Body of pancreas (tissue), 4 donors: Measurements from ENCODE around the gene POLR3A. TPM values are rescaled to one million over a fixed set of nuclear protein-coding genes. Genes with fewer than 3 reads are reported as not detected.

ENCODE experiments used
- ATAC-seq: fragments of 150-250 bp; one replicate; pipeline ENCODE4 v1.9.1; 2016
- DNase-seq, 4 donors: peaks; one replicate each; pipeline ENCODE4 v3.0.0-alpha.2; 2019
- H3K27ac ChIP-seq, 4 donors: fragments of 200-600 bp; sonication (generic); 1 replicate in 3 of 4; 2 replicates in 1 of 4; pipeline versions ENCODE4 v1.5.1 to v1.6.1; 2016 to 2019; ENCODE audit warnings: mild to moderate bottlenecking in 1 of 4, mixed read lengths in 1 of 4, moderate library complexity in 1 of 4
- H3K27me3 ChIP-seq, 2 donors: fragments of 200-600 bp; sonication (generic); one replicate each; pipeline ENCODE4 v1.6.0; 2016; ENCODE audit warnings: mild to moderate bottlenecking in 1 of 2
- H3K36me3 ChIP-seq, 2 donors: fragments of 200-600 bp; sonication (generic); replicated peaks in 1 of 2; 2 replicates each; pipeline ENCODE4 v1.5.1; 2016; ENCODE audit warnings: low read depth in 2 of 2; ENCODE audit not compliant: insufficient read depth in 1 of 2
- H3K4me1 ChIP-seq: fragments of 200-600 bp; sonication (generic); one replicate; pipeline ENCODE4 v1.6.0; 2016
- H3K4me3 ChIP-seq, 2 donors: fragments of 200-600 bp; sonication (generic); 1 replicate in 1 of 2; 2 replicates in 1 of 2; pipeline ENCODE4 v1.5.1; 2016 to 2019
- H3K9me3 ChIP-seq, 3 donors: fragments of 200-600 bp; sonication (generic); 1 replicate in 2 of 3; 2 replicates in 1 of 3; pipeline ENCODE4 v1.5.1; 2016
- CTCF ChIP-seq, 7 experiments: fragments of 450-650 bp in 4 of 7; fragments of 200-600 bp in 3 of 7; sonication (generic) in 3 of 7; IDR thresholded peaks; one replicate each; pipeline ENCODE4 v1.5.1; 2016 to 2019; ENCODE audit warnings: antibody characterized with exemption in 7 of 7
- POLR2A ChIP-seq, 3 donors: fragments of 450-650 bp; IDR thresholded peaks; one replicate each; pipeline ENCODE4 v1.6.1; 2016; ENCODE audit warnings: antibody characterized with exemption in 3 of 3, mild to moderate bottlenecking in 2 of 3
- WGBS, 2 donors: methylation state at CpG; one replicate each; pipeline ENCODE4 v1.1.5; 2017; 5-methylcytosine and 5-hydroxymethylcytosine counted together
- intact Hi-C: fragments of 100-400 bp; cut with DNase I; formaldehyde crosslinking; loops from one replicate; pipeline ENCODE4 v1.15.1; 2023
- total RNA-seq, 2 donors: library from RNA; depleted of rRNA; stranded (reverse); fragments of >200 nt; gene quantifications; one replicate each; pipeline ENCODE4 v1.1.0, GENCODE V29; 2016

The POLR3A gene
- total RNA-seq, 2 donors from 2014 or later, result 7.9 to 10.4 TPM

GRCh38 chr10:77959887-77960455 lies 69.3 kb downstream of the POLR3A start:
- ATAC-seq (no peak), DNase-seq (no peak)
- Histone ChIP-seq H3K4me1 (no peaks in the 10 kb centered on the region), H3K27ac (no peak overlapping the region), H3K27me3 (no peaks in the 10 kb centered on the region), H3K9me3 (no peaks in the 10 kb centered on the region), H3K4me3 (no peak overlapping the region), H3K36me3 (no peaks in the 10 kb centered on the region)
- TF ChIP-seq CTCF (IDR thresholded peaks at IDR 0.05), result no peak
- no peak for TF ChIP-seq POLR2A (IDR thresholded peaks at IDR 0.05)
- 82 to 89% methylated on average over 8 of the region's 8 CpGs for WGBS, 2 donors
- intact Hi-C loops, result no loop called here

- Histone ChIP-seq H3K27me3 (no peaks in the 10 kb centered on the region), H3K4me3 (no peak overlapping the region), H3K9me3 (no peaks in the 10 kb centered on the region), H3K36me3 (no peaks in the 10 kb centered on the region), H3K27ac (no peak overlapping the region), H3K4me1 (no peaks in the 10 kb centered on the region)
- intact Hi-C loops, result no loop called here
- ATAC-seq, result no peak
- WGBS, 2 donors, result 52 to 74% methylated on average over 4 of the region's 4 CpGs
- DNase-seq, result no peak
- TF ChIP-seq CTCF (IDR thresholded peaks at IDR 0.05) (no peak), POLR2A (IDR thresholded peaks at IDR 0.05) (no peak)
Observed at GRCh38 chr10:77959384-77959783, 69.9 kb downstream of the POLR3A start.

GRCh38 chr10:77955136-77955535 lies 74.2 kb downstream of the POLR3A start:
- WGBS, 2 donors, result 65 to 67% methylated on average over 1 of the region's 1 CpG
- H3K9me3 ChIP-seq, result peaks cover 0 to 8% (median 0%) of the 10 kb centered on the region in 3 donors
- no peaks in the 10 kb centered on the region for H3K4me1 ChIP-seq
- TF ChIP-seq CTCF (IDR thresholded peaks at IDR 0.05) (no peak), POLR2A (IDR thresholded peaks at IDR 0.05) (no peak)
- intact Hi-C loops, result no loop called here
- H3K36me3 ChIP-seq, result no peaks in the 10 kb centered on the region
- ATAC-seq (no peak), DNase-seq (no peak)
- no peak overlapping the region for H3K4me3 ChIP-seq
- no peak overlapping the region for H3K27ac ChIP-seq
- H3K27me3 ChIP-seq, result no peaks in the 10 kb centered on the region

GRCh38 chr10:77949167-77949566 lies 80.1 kb downstream of the POLR3A start:
- intact Hi-C loops, result no loop called here
- ATAC-seq (no peak), DNase-seq (no peak)
- H3K9me3 ChIP-seq, result peaks cover 0 to 8% (median 0%) of the 10 kb centered on the region in 3 donors
- no peaks in the 10 kb centered on the region for H3K4me1 ChIP-seq
- no peak overlapping the region for H3K27ac ChIP-seq
- H3K27me3 ChIP-seq, result no peaks in the 10 kb centered on the region
- 41 to 47% methylated on average over 4 to 7 of the region's 7 CpGs for WGBS, 2 donors
- TF ChIP-seq POLR2A (IDR thresholded peaks at IDR 0.05) (no peak), CTCF (IDR thresholded peaks at IDR 0.05) (no peak)
- no peaks in the 10 kb centered on the region for H3K36me3 ChIP-seq
- no peak overlapping the region for H3K4me3 ChIP-seq

GRCh38 chr10:77946084-77946483 lies 83.2 kb downstream of the POLR3A start:
- WGBS, 2 donors, result 54 to 56% methylated on average over 2 of the region's 2 CpGs
- ATAC-seq, result no peak
- no peak overlapping the region for H3K27ac ChIP-seq
- no peaks in the 10 kb centered on the region for H3K4me1 ChIP-seq
- TF ChIP-seq POLR2A (IDR thresholded peaks at IDR 0.05) (no peak), CTCF (IDR thresholded peaks at IDR 0.05) (no peak)
- no peaks in the 10 kb centered on the region for H3K36me3 ChIP-seq
- DNase-seq, result no peak
- intact Hi-C loops, result no loop called here
- H3K9me3 ChIP-seq, result peaks cover 0 to 7% (median 0%) of the 10 kb centered on the region in 3 donors
- H3K27me3 ChIP-seq, result no peaks in the 10 kb centered on the region
- no peak overlapping the region for H3K4me3 ChIP-seq
